ENCODE results near the gene SLC43A2.

DNA sequence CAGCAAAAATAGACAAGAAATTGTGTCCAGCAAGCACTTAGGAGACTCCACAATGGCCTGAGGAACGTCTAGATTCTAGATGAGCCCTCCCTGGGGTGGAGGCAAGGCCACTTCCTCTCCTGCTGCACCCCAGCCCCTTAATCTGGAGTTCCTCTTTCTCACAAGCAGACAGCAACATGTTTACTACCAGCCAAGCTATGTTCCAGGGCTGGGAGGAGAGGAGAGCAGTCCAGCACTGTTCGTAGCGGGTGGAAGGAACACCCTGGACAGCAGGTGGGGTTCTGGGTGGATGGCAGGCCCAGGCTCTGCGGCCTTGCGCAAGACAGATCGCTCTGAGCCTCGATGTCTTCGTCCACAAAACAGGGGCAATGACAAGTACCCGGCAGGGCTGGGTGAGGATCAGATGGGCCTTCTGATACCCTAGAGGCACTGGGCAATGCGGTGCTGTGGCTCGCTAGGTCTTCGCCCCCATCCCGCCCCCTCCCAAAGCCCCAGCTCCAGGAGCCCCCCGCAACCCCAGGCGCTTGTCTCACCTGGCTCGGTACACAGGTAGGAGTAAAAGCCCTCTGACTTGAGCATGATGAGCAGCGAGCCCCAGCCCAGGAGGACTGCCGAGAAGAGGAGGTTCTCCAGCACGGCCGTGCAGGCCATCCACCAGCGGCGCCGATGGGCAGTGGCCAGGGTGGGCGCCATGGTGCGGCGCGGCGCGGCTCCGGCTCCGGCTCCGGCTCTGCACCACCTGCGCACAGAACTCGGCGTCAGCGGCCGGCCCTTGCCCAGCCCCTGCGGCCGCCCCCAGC, 1.3 kb downstream of the SLC43A2 start:
- TF ChIP-seq CTCF (IDR thresholded peaks at IDR 0.05) (no peak), POLR2A (IDR thresholded peaks at IDR 0.05) (peak; percentile 35)

All from right lobe of liver (tissue), 4 donors.